Measurements from ENCODE around the gene HEPN1. TPM values are rescaled to one million over a fixed set of nuclear protein-coding genes. Genes with fewer than 3 reads are reported as not detected.
"Not testable (repeated sequence)": the region's sequence is repeated elsewhere in the genome, so short reads cannot be mapped to it uniquely, and the experiment has no call there.

The HEPN1 gene
- total and polyA plus RNA-seq, 2 donors (not counting 3 experiments of a cell fraction or from before 2014, with no cell fraction given): not detected

DNA sequence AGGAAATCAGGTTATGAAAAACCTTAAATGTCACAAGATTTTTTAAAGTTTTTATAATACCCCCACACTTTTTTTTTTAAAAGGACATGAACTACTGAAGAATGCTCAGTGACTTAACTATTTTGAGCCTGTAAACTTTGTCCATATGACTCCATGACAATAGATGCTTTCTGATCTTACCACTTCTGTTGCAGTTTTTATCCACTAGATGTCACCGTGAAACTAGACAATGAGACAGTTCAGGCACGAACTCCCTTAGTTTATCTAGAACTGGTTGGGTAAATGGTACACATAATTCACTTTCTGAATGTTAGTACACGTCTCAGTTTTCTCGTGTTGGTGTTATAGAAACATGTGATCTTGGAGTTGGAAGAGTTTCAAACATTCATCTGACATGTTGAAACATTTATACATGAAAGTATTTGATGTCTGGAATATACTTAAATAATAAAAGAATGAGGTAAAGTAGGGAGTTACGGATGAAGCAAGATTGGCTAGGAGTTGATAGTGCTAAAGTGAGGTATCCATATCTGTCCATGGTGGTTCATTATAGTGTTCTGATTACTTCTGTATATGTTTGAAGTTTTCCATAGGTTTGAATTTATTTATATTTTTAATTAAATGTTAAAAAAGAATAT lies 43.0 kb downstream of the HEPN1 start:
- H3K4me1 ChIP-seq (ENCODE audit: control insufficient read depth, extremely low read depth, insufficient read depth, low read length): no peaks in the 10 kb centered on the region
- DNase-seq (ENCODE audit: low read depth, low spot score): peak; percentile 86

DNA sequence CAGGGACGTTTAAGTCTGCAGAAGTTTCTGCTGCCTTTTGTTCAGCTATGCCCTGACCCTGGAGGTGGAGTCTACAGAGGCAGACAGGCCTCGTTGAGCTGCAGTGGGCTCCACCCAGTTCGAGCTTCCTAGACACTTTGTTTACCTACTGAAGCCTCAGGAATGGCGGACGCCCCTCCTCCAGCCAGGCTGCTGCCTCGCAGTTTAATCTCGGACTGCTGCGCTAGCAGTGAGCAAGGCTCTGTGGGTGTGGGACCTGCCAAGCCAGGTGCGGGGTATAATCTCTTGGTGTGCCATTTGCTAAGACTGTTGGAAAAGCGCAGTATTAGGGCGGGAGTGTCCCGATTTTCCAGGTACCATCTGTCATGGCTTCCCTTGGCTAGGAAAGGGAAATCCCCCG lies 49.1 kb downstream of the HEPN1 start:
- CTCF ChIA-PET: interaction anchor here (1.1 to 2.0 kb wide), 5 partner anchors 123 to 437 kb away, joined by 3 to 7 read pairs (median 3); partner anchors contain the start of gene PKNOX2
- POLR2A ChIA-PET; H3K9me3 ChIP-seq (replicated peaks; ENCODE audit: control insufficient read depth, insufficient read depth, low read length); H3K27ac ChIP-seq (ENCODE audit: insufficient read depth, low read depth, low read length); H3K4me2 ChIP-seq (ENCODE audit: insufficient read depth, low read length); H2AFZ ChIP-seq (ENCODE audit: low read depth, low read length); H3K27me3 ChIP-seq (ENCODE audit: control insufficient read depth in 2 of 2, insufficient read depth in 2 of 2, low read length in 2 of 2); H3K9ac ChIP-seq (replicated peaks; ENCODE audit: extremely low read depth, insufficient read depth, low read length); H3K4me3 ChIP-seq (replicated peaks in 1 of 3; ENCODE audit: insufficient read depth in 1 of 3, low read depth in 1 of 3, low read length in 3 of 3); DNase-seq (ENCODE audit: low read depth, low spot score); dilution Hi-C loops (cut with MboI; ENCODE audit: extremely low pct_ligation_motif_present, low sequenced_read_pairs); H3K4me1 ChIP-seq (ENCODE audit: control insufficient read depth, extremely low read depth, insufficient read depth, low read length); BruUV-seq (replicated peaks); H3K9me1 ChIP-seq (replicated peaks; ENCODE audit: control insufficient read depth, extremely low read depth, insufficient read depth, low read length); H4K20me1 ChIP-seq (replicated peaks; ENCODE audit: control insufficient read depth, extremely low read depth, insufficient read depth, low read length); H3K79me2 ChIP-seq (ENCODE audit: control insufficient read depth, insufficient read depth, low read length); FAIRE-seq; H3K36me3 ChIP-seq (ENCODE audit: control insufficient read depth in 2 of 2, extremely low read depth in 1 of 2, insufficient read depth in 2 of 2, low read length in 2 of 2): not testable (repeated sequence)
- intact Hi-C loops (cut with micrococcal nuclease): loop anchor here (5.0 to 10.0 kb wide), 2 partner anchors 481 to 627 kb away; partner anchors contain the start of gene STT3A

More for the DNA sequence above, 43.0 kb downstream of the HEPN1 start:
- Histone ChIP-seq H4K20me1 (replicated peaks; ENCODE audit: control insufficient read depth, extremely low read depth, insufficient read depth, low read length) (no peaks in the 10 kb centered on the region), H3K36me3 (ENCODE audit: control insufficient read depth in 2 of 2, extremely low read depth in 1 of 2, insufficient read depth in 2 of 2, low read length in 2 of 2) (no peaks in the 10 kb centered on the region), H3K4me2 (ENCODE audit: insufficient read depth, low read length) (no peak overlapping the region), H2AFZ (ENCODE audit: low read depth, low read length) (no peak overlapping the region), H3K9ac (replicated peaks; ENCODE audit: extremely low read depth, insufficient read depth, low read length) (no peak overlapping the region), H3K9me1 (replicated peaks; ENCODE audit: control insufficient read depth, extremely low read depth, insufficient read depth, low read length) (no peaks in the 10 kb centered on the region), H3K27me3 (ENCODE audit: control insufficient read depth in 2 of 2, insufficient read depth in 2 of 2, low read length in 2 of 2) (no peaks in the 10 kb centered on the region), H3K79me2 (ENCODE audit: control insufficient read depth, insufficient read depth, low read length) (no peaks in the 10 kb centered on the region), H3K9me3 (replicated peaks; ENCODE audit: control insufficient read depth, insufficient read depth, low read length) (no peaks in the 10 kb centered on the region), H3K4me3 (replicated peaks in 1 of 3; ENCODE audit: insufficient read depth in 1 of 3, low read depth in 1 of 3, low read length in 3 of 3) (no peak overlapping the region), H3K27ac (ENCODE audit: insufficient read depth, low read depth, low read length) (no peak overlapping the region)
- BruUV-seq (replicated peaks): no TSS peak
- ChIA-PET CTCF (interaction anchor here (1.0 to 5.7 kb wide), 5 partner anchors 64 to 473 kb away, joined by 4 to 40 read pairs (median 9); partner anchors contain the start of gene ROBO4), POLR2A (no interaction called here)
- peak; percentile 90 for FAIRE-seq
- intact Hi-C loops (cut with micrococcal nuclease) (loop anchor here (1.0 to 10.0 kb wide), 9 partner anchors 129 to 909 kb away; partner anchors contain the start of genes STT3A and TMEM218), dilution Hi-C loops (cut with MboI; ENCODE audit: extremely low pct_ligation_motif_present, low sequenced_read_pairs) (no loop called here)
- no peak for TF ChIP-seq EZH2 (IDR thresholded peaks at IDR 0.05; ENCODE audit: borderline replicate concordance, low read depth, low read length, severe bottlenecking)
- TF ChIP-seq, protein P1, sequence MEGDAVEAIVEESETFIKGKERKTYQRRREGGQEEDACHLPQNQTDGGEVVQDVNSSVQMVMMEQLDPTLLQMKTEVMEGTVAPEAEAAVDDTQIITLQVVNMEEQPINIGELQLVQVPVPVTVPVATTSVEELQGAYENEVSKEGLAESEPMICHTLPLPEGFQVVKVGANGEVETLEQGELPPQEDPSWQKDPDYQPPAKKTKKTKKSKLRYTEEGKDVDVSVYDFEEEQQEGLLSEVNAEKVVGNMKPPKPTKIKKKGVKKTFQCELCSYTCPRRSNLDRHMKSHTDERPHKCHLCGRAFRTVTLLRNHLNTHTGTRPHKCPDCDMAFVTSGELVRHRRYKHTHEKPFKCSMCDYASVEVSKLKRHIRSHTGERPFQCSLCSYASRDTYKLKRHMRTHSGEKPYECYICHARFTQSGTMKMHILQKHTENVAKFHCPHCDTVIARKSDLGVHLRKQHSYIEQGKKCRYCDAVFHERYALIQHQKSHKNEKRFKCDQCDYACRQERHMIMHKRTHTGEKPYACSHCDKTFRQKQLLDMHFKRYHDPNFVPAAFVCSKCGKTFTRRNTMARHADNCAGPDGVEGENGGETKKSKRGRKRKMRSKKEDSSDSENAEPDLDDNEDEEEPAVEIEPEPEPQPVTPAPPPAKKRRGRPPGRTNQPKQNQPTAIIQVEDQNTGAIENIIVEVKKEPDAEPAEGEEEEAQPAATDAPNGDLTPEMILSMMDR (IDR thresholded peaks at IDR 0.05; ENCODE audit: extremely low read depth in 1 of 2, insufficient read depth in 1 of 2, low read depth in 1 of 2, low read length in 2 of 2): peak; percentile 50 to 60

Other genes with a start within 250 kb of the HEPN1 start
- gene SIAE, start 245.5 kb upstream of the HEPN1 start, total RNA-seq: 15.1 and 16.9 TPM in 2 replicates
- gene SIAE, start 245.5 kb upstream of the HEPN1 start, polyA plus RNA-seq: 22.1 and 23.9 TPM in 2 replicates
- gene SPA17, start 245.3 kb upstream of the HEPN1 start, total RNA-seq: 4.7 and 6.1 TPM in 2 replicates
- 2.8 and 3.9 TPM in 2 replicates for gene SPA17, start 245.3 kb upstream of the HEPN1 start, polyA plus RNA-seq
- 30.9 and 33.5 TPM in 2 replicates for gene NRGN, start 179.3 kb upstream of the HEPN1 start, total RNA-seq
- 29.1 and 31.5 TPM in 2 replicates for gene NRGN, start 179.3 kb upstream of the HEPN1 start, polyA plus RNA-seq
- gene VSIG2, start 167.0 kb upstream of the HEPN1 start, total RNA-seq: 3.6 and 7.0 TPM in 2 replicates
- 0.94 and 1.2 TPM in 2 replicates for gene VSIG2, start 167.0 kb upstream of the HEPN1 start, polyA plus RNA-seq
- gene ESAM, start 157.0 kb upstream of the HEPN1 start, total RNA-seq: 273 and 303 TPM in 2 replicates
- gene ESAM, start 157.0 kb upstream of the HEPN1 start, polyA plus RNA-seq: 383 and 451 TPM in 2 replicates
- gene MSANTD2, start 118.8 kb upstream of the HEPN1 start, total RNA-seq: 17.0 and 23.2 TPM in 2 replicates
- gene MSANTD2, start 118.8 kb upstream of the HEPN1 start, polyA plus RNA-seq: 5.5 and 5.6 TPM in 2 replicates
- 19.3 and 27.1 TPM in 2 replicates for gene ROBO3, start 53.8 kb upstream of the HEPN1 start, total RNA-seq
- 65.4 and 79.4 TPM in 2 replicates for gene ROBO3, start 53.8 kb upstream of the HEPN1 start, polyA plus RNA-seq
- 464 and 474 TPM in 2 replicates for gene ROBO4, start 21.4 kb upstream of the HEPN1 start, total RNA-seq
- 260 and 346 TPM in 2 replicates for gene ROBO4, start 21.4 kb upstream of the HEPN1 start, polyA plus RNA-seq
- not detected in 2 replicates for gene HEPACAM, start 16.8 kb downstream of the HEPN1 start, total RNA-seq
- gene HEPACAM, start 16.8 kb downstream of the HEPN1 start, polyA plus RNA-seq: 0.03 TPM in 1 of 2 replicates, not detected in the other
- 3.8 and 4.6 TPM in 2 replicates for gene CCDC15, start 35.0 kb downstream of the HEPN1 start, total RNA-seq
- 0.75 and 0.92 TPM in 2 replicates for gene CCDC15, start 35.0 kb downstream of the HEPN1 start, polyA plus RNA-seq
- gene SLC37A2, start 144.1 kb downstream of the HEPN1 start, total RNA-seq: 1.1 and 1.3 TPM in 2 replicates
- 1.7 and 2.1 TPM in 2 replicates for gene SLC37A2, start 144.1 kb downstream of the HEPN1 start, polyA plus RNA-seq
- 17.9 and 23.8 TPM in 2 replicates for gene TMEM218, start 192.4 kb downstream of the HEPN1 start, total RNA-seq
- gene TMEM218, start 192.4 kb downstream of the HEPN1 start, polyA plus RNA-seq: 38.2 and 45.1 TPM in 2 replicates
- gene PKNOX2, start 245.5 kb downstream of the HEPN1 start, total RNA-seq: 0.11 and 0.14 TPM in 2 replicates
- 0.89 and 0.91 TPM in 2 replicates for gene PKNOX2, start 245.5 kb downstream of the HEPN1 start, polyA plus RNA-seq

Measured in endothelial cell of umbilical vein (primary cell).